Fibroblast of lung (primary cell): ENCODE data around the gene NKD2. TPM values are rescaled to one million over a fixed set of nuclear protein-coding genes. Genes with fewer than 3 reads are reported as not detected.
"Not testable (repeated sequence)": the region's sequence is repeated elsewhere in the genome, so short reads cannot be mapped to it uniquely, and the experiment has no call there.

Experiments used
- DNase-seq, 2 donors: peaks; one replicate each; pipeline versions ENCODE4 v3.0.0 to v3.0.0-alpha.2; 2010; ENCODE audit warnings: low read depth in 2 of 2
- H2AFZ ChIP-seq: 2 replicates; pipeline ENCODE4 v1.5.1; 2012; ENCODE audit warnings: low read length, control low read depth, inconsistent platforms
- H3K27ac ChIP-seq: 2 replicates; pipeline ENCODE4 v1.5.1; 2011; ENCODE audit warnings: low read length, control low read depth; ENCODE audit not compliant: insufficient read depth
- H3K27me3 ChIP-seq: 2 replicates; pipeline ENCODE4 v1.5.1; 2011; ENCODE audit warnings: mild to moderate bottlenecking, low read length; ENCODE audit not compliant: control insufficient read depth, insufficient read depth
- H3K36me3 ChIP-seq: 2 replicates; pipeline ENCODE4 v1.5.1; 2011; ENCODE audit warnings: low read length; ENCODE audit not compliant: control insufficient read depth, insufficient read depth
- H3K4me1 ChIP-seq: 2 replicates; pipeline ENCODE4 v1.5.1; 2011; ENCODE audit warnings: low read length; ENCODE audit not compliant: control insufficient read depth, insufficient read depth; ENCODE audit errors: extremely low read depth
- H3K4me2 ChIP-seq: 2 replicates; pipeline ENCODE4 v1.5.1; 2011; ENCODE audit warnings: low read length, control low read depth; ENCODE audit not compliant: insufficient read depth; ENCODE audit errors: extremely low read depth
- H3K4me3 ChIP-seq, 4 experiments: fragments of 200-600 bp in 1 of 4; sonication (generic) in 1 of 4; replicated peaks in 1 of 4; 2 replicates each; pipeline ENCODE4 v1.5.1; 2011 to 2016; ENCODE audit warnings: low read length in 4 of 4, low read depth in 3 of 4, mild to moderate bottlenecking in 3 of 4, control low read depth in 2 of 4, inconsistent platforms in 1 of 4, mixed read lengths in 1 of 4; ENCODE audit not compliant: insufficient read depth in 1 of 4; ENCODE audit errors: control extremely low read depth in 1 of 4
- H3K79me2 ChIP-seq: 2 replicates; pipeline ENCODE4 v1.5.1; 2012; ENCODE audit warnings: mild to moderate bottlenecking, low read length, inconsistent platforms; ENCODE audit not compliant: control insufficient read depth, insufficient read depth
- H3K9ac ChIP-seq: 2 replicates; pipeline ENCODE4 v1.5.1; 2011; ENCODE audit warnings: mild to moderate bottlenecking, low read length, control low read depth; ENCODE audit not compliant: insufficient read depth
- H3K9me3 ChIP-seq: 2 replicates; pipeline ENCODE4 v1.5.1; 2012; ENCODE audit warnings: low read depth, low read length; ENCODE audit not compliant: control insufficient read depth, insufficient read depth
- H4K20me1 ChIP-seq: 2 replicates; pipeline ENCODE4 v1.5.1; 2011; ENCODE audit warnings: low read length; ENCODE audit not compliant: control insufficient read depth, insufficient read depth; ENCODE audit errors: extremely low read depth
- CTCF ChIP-seq, 2 donors: IDR thresholded peaks in 1 of 2; conservative IDR thresholded peaks in 1 of 2; 1 replicate in 1 of 2; 2 replicates in 1 of 2; pipeline ENCODE4 v1.5.1; 2011 to 2012; ENCODE audit warnings: low read length in 2 of 2, control low read depth in 1 of 2, inconsistent platforms in 1 of 2, low read depth in 1 of 2, mild to moderate bottlenecking in 1 of 2
- EZH2 ChIP-seq: IDR thresholded peaks from 2 replicates; pipeline ENCODE4 v1.5.1; 2012; ENCODE audit warnings: low read length, control low read depth, mild to moderate bottlenecking; ENCODE audit errors: missing control alignments
- polyA plus RNA-seq, 2 donors: library from polyadenylated mRNA; depleted of rRNA in 1 of 2; stranded (reverse) in 1 of 2; unstranded in 1 of 2; fragments of >200 nt; gene quantifications; 2 replicates each; pipeline ENCODE4 v1.2.1, GENCODE V29; 2011 to 2012; ENCODE audit warnings: missing spikeins in 1 of 2
- total RNA-seq: library from RNA; depleted of rRNA; stranded (reverse); fragments of >200 nt; gene quantifications from 2 replicates; pipeline ENCODE4 v1.2.1, GENCODE V29; 2014

The NKD2 gene
- total and polyA plus RNA-seq, 2 donors (not counting 1 experiment from before 2014, with no cell fraction given): under 0.01 TPM; not detected in 1

GRCh38 chr5:999032-999501 lies 9.5 kb upstream of the NKD2 start:
- peak in 1 of 2 donors; percentile 27 for DNase-seq
- no peak overlapping the region for H2AFZ ChIP-seq
- no peak overlapping the region for H3K9ac ChIP-seq
- no peak overlapping the region for H3K27ac ChIP-seq
- H3K4me2 ChIP-seq: no peak overlapping the region
- no peaks in the 10 kb centered on the region for H3K36me3 ChIP-seq
- peaks cover 10% of the 10 kb centered on the region for H3K27me3 ChIP-seq
- no peaks in the 10 kb centered on the region for H3K79me2 ChIP-seq
- TF ChIP-seq CTCF (conservative IDR thresholded peaks at IDR 0.05 in 1 of 2, IDR thresholded peaks at IDR 0.05 in 1 of 2; ENCODE audit: low read depth in 1 of 2, low read length in 2 of 2) (no peak), EZH2 (no peak)
- H3K4me1 ChIP-seq: no peaks in the 10 kb centered on the region
- H3K9me3 ChIP-seq: no peaks in the 10 kb centered on the region
- no peaks in the 10 kb centered on the region for H4K20me1 ChIP-seq
- no peak overlapping the region for H3K4me3 ChIP-seq

GRCh38 chr5:999724-1000123 lies 8.9 kb upstream of the NKD2 start:
- TF ChIP-seq CTCF (conservative IDR thresholded peaks at IDR 0.05 in 1 of 2, IDR thresholded peaks at IDR 0.05 in 1 of 2; ENCODE audit: low read depth in 1 of 2, low read length in 2 of 2) (no peak), EZH2 (no peak)
- H3K4me2 ChIP-seq: no peak overlapping the region
- no peak for DNase-seq
- peaks cover 10% of the 10 kb centered on the region for H3K27me3 ChIP-seq
- no peak overlapping the region for H3K4me3 ChIP-seq
- no peak overlapping the region for H3K27ac ChIP-seq
- no peaks in the 10 kb centered on the region for H3K79me2 ChIP-seq
- no peaks in the 10 kb centered on the region for H4K20me1 ChIP-seq
- no peak overlapping the region for H2AFZ ChIP-seq
- H3K4me1 ChIP-seq: no peaks in the 10 kb centered on the region
- no peaks in the 10 kb centered on the region for H3K9me3 ChIP-seq
- no peaks in the 10 kb centered on the region for H3K36me3 ChIP-seq
- no peak overlapping the region for H3K9ac ChIP-seq

DNA sequence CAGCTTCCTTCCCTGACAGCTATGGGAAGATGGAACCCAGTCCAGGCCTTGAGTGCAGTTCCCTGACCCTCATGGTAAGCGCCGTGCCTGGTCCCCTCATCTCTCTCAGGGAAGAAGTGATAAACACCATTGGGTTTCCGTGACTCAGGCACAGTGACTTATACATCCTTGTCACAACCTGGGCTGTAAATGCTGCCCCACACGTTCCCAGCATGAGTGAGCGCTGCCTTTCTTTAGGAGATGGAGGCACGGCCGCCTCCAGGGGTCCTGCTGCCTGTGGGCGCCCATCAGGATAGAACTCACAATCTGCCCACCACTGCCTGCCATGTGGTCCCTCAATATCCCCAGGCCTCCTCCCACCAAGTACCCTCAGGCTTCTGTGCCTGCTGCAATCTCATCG lies 8.3 kb upstream of the NKD2 start:
- no peak overlapping the region for H3K27ac ChIP-seq
- H3K79me2 ChIP-seq: no peaks in the 10 kb centered on the region
- no peak for TF ChIP-seq EZH2
- no peak for TF ChIP-seq CTCF (conservative IDR thresholded peaks at IDR 0.05 in 1 of 2, IDR thresholded peaks at IDR 0.05 in 1 of 2; ENCODE audit: low read depth in 1 of 2, low read length in 2 of 2)
- H3K36me3 ChIP-seq: no peaks in the 10 kb centered on the region
- H3K9me3 ChIP-seq: no peaks in the 10 kb centered on the region
- peaks cover 14% of the 10 kb centered on the region for H3K27me3 ChIP-seq
- H4K20me1 ChIP-seq: no peaks in the 10 kb centered on the region
- no peak overlapping the region for H3K4me2 ChIP-seq
- no peak overlapping the region for H2AFZ ChIP-seq
- no peak overlapping the region for H3K4me3 ChIP-seq
- no peak for DNase-seq
- no peaks in the 10 kb centered on the region for H3K4me1 ChIP-seq
- H3K9ac ChIP-seq: no peak overlapping the region

GRCh38 chr5:1000831-1001230 lies 7.8 kb upstream of the NKD2 start:
- not testable (repeated sequence) for H4K20me1 ChIP-seq, DNase-seq
- H3K27me3 ChIP-seq: peaks cover 19% of the 10 kb centered on the region

More at GRCh38 chr5:1000831-1001230, 7.8 kb upstream of the NKD2 start:
- H3K9ac ChIP-seq, H2AFZ ChIP-seq, H3K79me2 ChIP-seq, H3K27ac ChIP-seq, H3K4me3 ChIP-seq, H3K9me3 ChIP-seq, H3K4me2 ChIP-seq, H3K4me1 ChIP-seq, H3K36me3 ChIP-seq: not testable (repeated sequence)
